ENCODE data around the gene ADAMTS16. TPM values are rescaled to one million over a fixed set of nuclear protein-coding genes. Genes with fewer than 3 reads are reported as not detected.

ADAMTS16 gene
- total RNA-seq, 1 donor from 2014 or later, result 5.7 TPM

GRCh38 chr5:5252106-5252505 is 112.0 kb downstream of the ADAMTS16 start:
- Histone ChIP-seq H3K27me3 (ENCODE audit: control insufficient read depth in 3 of 3, insufficient read depth in 3 of 3, low read length in 3 of 3) (no peaks in the 10 kb centered on the region), H3K9ac (ENCODE audit: low read depth in 1 of 3, low read length in 3 of 3) (no peak overlapping the region), H3K27ac (ENCODE audit: low read depth, low read length) (no peak overlapping the region), H3K4me1 (ENCODE audit: control insufficient read depth in 3 of 3, insufficient read depth in 3 of 3, low read length in 3 of 3) (no peaks in the 10 kb centered on the region), H3K4me3 (ENCODE audit: low read length in 3 of 3) (no peak overlapping the region), H3K9me3 (ENCODE audit: control insufficient read depth in 3 of 3, low read length in 3 of 3) (peaks cover 0 to 4% (median 0%) of the 10 kb centered on the region in 3 donors), H3K36me3 (ENCODE audit: control insufficient read depth in 3 of 3, insufficient read depth in 3 of 3, low read length in 3 of 3) (no peaks in the 10 kb centered on the region)

- Histone ChIP-seq H3K27ac (ENCODE audit: low read depth, low read length) (no peak overlapping the region), H3K9me3 (ENCODE audit: control insufficient read depth in 3 of 3, low read length in 3 of 3) (peaks cover 0 to 4% (median 0%) of the 10 kb centered on the region in 3 donors), H3K36me3 (ENCODE audit: control insufficient read depth in 3 of 3, insufficient read depth in 3 of 3, low read length in 3 of 3) (no peaks in the 10 kb centered on the region), H3K27me3 (ENCODE audit: control insufficient read depth in 3 of 3, insufficient read depth in 3 of 3, low read length in 3 of 3) (no peaks in the 10 kb centered on the region), H3K4me3 (ENCODE audit: low read length in 3 of 3) (no peak overlapping the region), H3K4me1 (ENCODE audit: control insufficient read depth in 3 of 3, insufficient read depth in 3 of 3, low read length in 3 of 3) (no peaks in the 10 kb centered on the region), H3K9ac (ENCODE audit: low read depth in 1 of 3, low read length in 3 of 3) (no peak overlapping the region)
Observed at GRCh38 chr5:5257353-5257752, 117.2 kb downstream of the ADAMTS16 start.

GRCh38 chr5:5258564-5258963 is 118.4 kb downstream of the ADAMTS16 start:
- Histone ChIP-seq H3K9ac (ENCODE audit: low read depth in 1 of 3, low read length in 3 of 3) (no peak overlapping the region), H3K27me3 (ENCODE audit: control insufficient read depth in 3 of 3, insufficient read depth in 3 of 3, low read length in 3 of 3) (no peaks in the 10 kb centered on the region), H3K36me3 (ENCODE audit: control insufficient read depth in 3 of 3, insufficient read depth in 3 of 3, low read length in 3 of 3) (no peaks in the 10 kb centered on the region), H3K4me3 (ENCODE audit: low read length in 3 of 3) (no peak overlapping the region), H3K9me3 (ENCODE audit: control insufficient read depth in 3 of 3, low read length in 3 of 3) (peaks cover 0 to 4% (median 0%) of the 10 kb centered on the region in 3 donors), H3K27ac (ENCODE audit: low read depth, low read length) (no peak overlapping the region), H3K4me1 (ENCODE audit: control insufficient read depth in 3 of 3, insufficient read depth in 3 of 3, low read length in 3 of 3) (no peaks in the 10 kb centered on the region)

GRCh38 chr5:5264727-5265126 is 124.6 kb downstream of the ADAMTS16 start:
- no peak overlapping the region for H3K4me3 ChIP-seq (ENCODE audit: low read length in 3 of 3)
- no peaks in the 10 kb centered on the region for H3K36me3 ChIP-seq (ENCODE audit: control insufficient read depth in 3 of 3, insufficient read depth in 3 of 3, low read length in 3 of 3)
- H3K27me3 ChIP-seq (ENCODE audit: control insufficient read depth in 3 of 3, insufficient read depth in 3 of 3, low read length in 3 of 3), result peaks cover 0 to 4% (median 0%) of the 10 kb centered on the region in 3 donors
- no peaks in the 10 kb centered on the region for H3K4me1 ChIP-seq (ENCODE audit: control insufficient read depth in 3 of 3, insufficient read depth in 3 of 3, low read length in 3 of 3)
- H3K27ac ChIP-seq (ENCODE audit: low read depth, low read length), result no peak overlapping the region
- H3K9me3 ChIP-seq (ENCODE audit: control insufficient read depth in 3 of 3, low read length in 3 of 3), result no peaks in the 10 kb centered on the region
- no peak overlapping the region for H3K9ac ChIP-seq (ENCODE audit: low read depth in 1 of 3, low read length in 3 of 3)

- no peaks in the 10 kb centered on the region for H3K4me1 ChIP-seq (ENCODE audit: control insufficient read depth in 3 of 3, insufficient read depth in 3 of 3, low read length in 3 of 3)
- H3K9ac ChIP-seq (ENCODE audit: low read depth in 1 of 3, low read length in 3 of 3), result no peak overlapping the region
- peaks cover 0 to 4% (median 0%) of the 10 kb centered on the region in 3 donors for H3K27me3 ChIP-seq (ENCODE audit: control insufficient read depth in 3 of 3, insufficient read depth in 3 of 3, low read length in 3 of 3)
- no peaks in the 10 kb centered on the region for H3K9me3 ChIP-seq (ENCODE audit: control insufficient read depth in 3 of 3, low read length in 3 of 3)
- H3K27ac ChIP-seq (ENCODE audit: low read depth, low read length), result no peak overlapping the region
- H3K36me3 ChIP-seq (ENCODE audit: control insufficient read depth in 3 of 3, insufficient read depth in 3 of 3, low read length in 3 of 3), result no peaks in the 10 kb centered on the region
- no peak overlapping the region for H3K4me3 ChIP-seq (ENCODE audit: low read length in 3 of 3)
Observed at GRCh38 chr5:5266297-5266696, 126.2 kb downstream of the ADAMTS16 start.

GRCh38 chr5:5270161-5270560 is 130.0 kb downstream of the ADAMTS16 start:
- no peak overlapping the region for H3K4me3 ChIP-seq (ENCODE audit: low read length in 3 of 3)
- H3K9ac ChIP-seq (ENCODE audit: low read depth in 1 of 3, low read length in 3 of 3), result no peak overlapping the region
- no peaks in the 10 kb centered on the region for H3K4me1 ChIP-seq (ENCODE audit: control insufficient read depth in 3 of 3, insufficient read depth in 3 of 3, low read length in 3 of 3)
- H3K27me3 ChIP-seq (ENCODE audit: control insufficient read depth in 3 of 3, insufficient read depth in 3 of 3, low read length in 3 of 3), result peaks cover 0 to 4% (median 0%) of the 10 kb centered on the region in 3 donors
- no peaks in the 10 kb centered on the region for H3K9me3 ChIP-seq (ENCODE audit: control insufficient read depth in 3 of 3, low read length in 3 of 3)
- H3K27ac ChIP-seq (ENCODE audit: low read depth, low read length), result no peak overlapping the region
- H3K36me3 ChIP-seq (ENCODE audit: control insufficient read depth in 3 of 3, insufficient read depth in 3 of 3, low read length in 3 of 3), result no peaks in the 10 kb centered on the region

GRCh38 chr5:5270958-5271785 is 131.0 kb downstream of the ADAMTS16 start:
- H3K9ac ChIP-seq (ENCODE audit: low read depth in 1 of 3, low read length in 3 of 3), result no peak overlapping the region
- H3K27me3 ChIP-seq (ENCODE audit: control insufficient read depth in 3 of 3, insufficient read depth in 3 of 3, low read length in 3 of 3), result peaks cover 0 to 4% (median 0%) of the 10 kb centered on the region in 3 donors
- no peak overlapping the region for H3K27ac ChIP-seq (ENCODE audit: low read depth, low read length)
- H3K4me1 ChIP-seq (ENCODE audit: control insufficient read depth in 3 of 3, insufficient read depth in 3 of 3, low read length in 3 of 3), result no peaks in the 10 kb centered on the region
- no peaks in the 10 kb centered on the region for H3K36me3 ChIP-seq (ENCODE audit: control insufficient read depth in 3 of 3, insufficient read depth in 3 of 3, low read length in 3 of 3)
- no peaks in the 10 kb centered on the region for H3K9me3 ChIP-seq (ENCODE audit: control insufficient read depth in 3 of 3, low read length in 3 of 3)
- H3K4me3 ChIP-seq (ENCODE audit: low read length in 3 of 3), result peak overlapping the region in 1 of 3 donors; percentile 24

- Histone ChIP-seq H3K27ac (ENCODE audit: low read depth, low read length) (no peak overlapping the region), H3K4me3 (ENCODE audit: low read length in 3 of 3) (peak overlapping the region in 1 of 3 donors; percentile 24), H3K36me3 (ENCODE audit: control insufficient read depth in 3 of 3, insufficient read depth in 3 of 3, low read length in 3 of 3) (no peaks in the 10 kb centered on the region), H3K9me3 (ENCODE audit: control insufficient read depth in 3 of 3, low read length in 3 of 3) (no peaks in the 10 kb centered on the region), H3K4me1 (ENCODE audit: control insufficient read depth in 3 of 3, insufficient read depth in 3 of 3, low read length in 3 of 3) (no peaks in the 10 kb centered on the region), H3K27me3 (ENCODE audit: control insufficient read depth in 3 of 3, insufficient read depth in 3 of 3, low read length in 3 of 3) (peaks cover 0 to 4% (median 0%) of the 10 kb centered on the region in 3 donors), H3K9ac (ENCODE audit: low read depth in 1 of 3, low read length in 3 of 3) (no peak overlapping the region)
Observed at GRCh38 chr5:5271786-5272321, 131.7 kb downstream of the ADAMTS16 start.

- Histone ChIP-seq H3K36me3 (ENCODE audit: control insufficient read depth in 3 of 3, insufficient read depth in 3 of 3, low read length in 3 of 3) (no peaks in the 10 kb centered on the region), H3K4me3 (ENCODE audit: low read length in 3 of 3) (no peak overlapping the region), H3K9ac (ENCODE audit: low read depth in 1 of 3, low read length in 3 of 3) (no peak overlapping the region), H3K4me1 (ENCODE audit: control insufficient read depth in 3 of 3, insufficient read depth in 3 of 3, low read length in 3 of 3) (no peaks in the 10 kb centered on the region), H3K9me3 (ENCODE audit: control insufficient read depth in 3 of 3, low read length in 3 of 3) (no peaks in the 10 kb centered on the region), H3K27ac (ENCODE audit: low read depth, low read length) (no peak overlapping the region), H3K27me3 (ENCODE audit: control insufficient read depth in 3 of 3, insufficient read depth in 3 of 3, low read length in 3 of 3) (no peaks in the 10 kb centered on the region)
Observed at GRCh38 chr5:5273398-5273797, 133.3 kb downstream of the ADAMTS16 start.

GRCh38 chr5:5273976-5274375 is 133.8 kb downstream of the ADAMTS16 start:
- H3K27ac ChIP-seq (ENCODE audit: low read depth, low read length), result no peak overlapping the region
- H3K36me3 ChIP-seq (ENCODE audit: control insufficient read depth in 3 of 3, insufficient read depth in 3 of 3, low read length in 3 of 3), result no peaks in the 10 kb centered on the region
- no peak overlapping the region for H3K4me3 ChIP-seq (ENCODE audit: low read length in 3 of 3)
- no peak overlapping the region for H3K9ac ChIP-seq (ENCODE audit: low read depth in 1 of 3, low read length in 3 of 3)
- no peaks in the 10 kb centered on the region for H3K27me3 ChIP-seq (ENCODE audit: control insufficient read depth in 3 of 3, insufficient read depth in 3 of 3, low read length in 3 of 3)
- no peaks in the 10 kb centered on the region for H3K9me3 ChIP-seq (ENCODE audit: control insufficient read depth in 3 of 3, low read length in 3 of 3)
- no peaks in the 10 kb centered on the region for H3K4me1 ChIP-seq (ENCODE audit: control insufficient read depth in 3 of 3, insufficient read depth in 3 of 3, low read length in 3 of 3)

Data from skeletal muscle tissue (tissue), 4 donors.